ENCODE measurements around the gene SLC44A5.
"Not testable (repeated sequence)": the region's sequence is repeated elsewhere in the genome, so short reads cannot be mapped to it uniquely, and the experiment has no call there.

The SLC44A5 gene

DNA sequence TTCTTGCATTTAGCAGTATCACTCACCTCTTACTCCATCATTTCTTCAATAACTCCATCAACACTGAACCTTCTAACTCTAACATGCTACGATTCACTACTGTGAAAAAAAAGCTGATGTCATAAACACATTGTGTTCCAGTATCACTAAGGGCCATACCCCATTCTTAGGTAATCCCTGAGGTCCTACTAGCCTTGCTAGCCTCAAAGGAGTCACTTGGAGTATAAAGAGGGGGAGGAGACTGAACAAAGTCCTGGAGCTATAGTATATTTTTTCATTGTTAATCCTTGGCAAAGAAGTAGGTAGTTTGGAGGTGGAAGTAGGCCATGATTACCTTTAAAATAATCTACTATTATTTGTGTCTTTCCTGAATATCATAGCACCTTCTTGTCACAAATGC, at the start of gene SLC44A5:
Gene SLC44A5, minus strand, starts transcription at position 101 of the 400 bp plus-strand sequence. CDS start 69,667 bp downstream, outside the sequence.
- DNase-seq (ENCODE audit: low read depth), result no peak

GRCh38 chr1:75655931-75656330, 45.0 kb upstream of the SLC44A5 start:
- no peak for DNase-seq (ENCODE audit: low read depth)

GRCh38 chr1:75647183-75647582, 36.3 kb upstream of the SLC44A5 start:
- DNase-seq (ENCODE audit: low read depth), result not testable (repeated sequence)

- not testable (repeated sequence) for DNase-seq (ENCODE audit: low read depth)
Measured at GRCh38 chr1:75645153-75645552, 34.2 kb upstream of the SLC44A5 start.

DNA sequence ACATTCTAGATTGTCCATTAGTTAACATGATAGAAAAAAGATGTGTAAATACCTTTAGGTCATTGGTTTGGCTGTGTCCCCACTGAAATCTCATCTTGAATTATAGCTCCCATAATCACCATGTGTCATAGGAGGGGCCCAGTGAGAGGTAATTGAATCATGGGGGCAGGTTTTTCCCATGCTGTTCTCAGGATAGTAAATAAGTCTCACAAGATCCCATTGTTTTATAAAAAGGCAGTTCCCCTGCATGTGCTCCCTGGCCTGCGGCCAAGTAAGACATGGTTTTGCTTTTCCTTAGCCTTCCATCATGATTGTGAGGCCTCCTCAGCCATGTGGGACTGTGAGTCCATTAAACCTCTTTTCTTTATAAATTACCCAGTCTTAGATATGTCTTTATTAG, 32.5 kb upstream of the SLC44A5 start:
- no peak for DNase-seq (ENCODE audit: low read depth)

DNA sequence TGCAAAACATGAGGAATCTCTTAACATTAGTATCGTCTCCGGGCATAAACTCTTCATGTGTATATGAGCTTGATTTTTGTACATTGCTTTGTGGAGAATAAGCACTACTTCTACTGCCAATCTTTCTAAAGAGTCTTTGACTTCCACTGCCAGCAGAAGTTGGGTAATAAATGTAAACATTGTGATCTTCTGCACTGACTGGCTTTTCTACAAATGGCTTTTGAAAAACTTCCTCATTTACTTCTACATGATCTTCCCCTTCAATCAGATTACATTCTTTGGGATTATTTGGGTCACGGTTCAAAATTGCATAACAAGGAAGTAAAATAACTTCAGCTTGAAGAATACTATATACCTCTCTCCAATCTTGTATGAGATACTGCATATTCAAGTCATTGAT, 30.4 kb upstream of the SLC44A5 start:
- DNase-seq (ENCODE audit: low read depth), result no peak

DNA sequence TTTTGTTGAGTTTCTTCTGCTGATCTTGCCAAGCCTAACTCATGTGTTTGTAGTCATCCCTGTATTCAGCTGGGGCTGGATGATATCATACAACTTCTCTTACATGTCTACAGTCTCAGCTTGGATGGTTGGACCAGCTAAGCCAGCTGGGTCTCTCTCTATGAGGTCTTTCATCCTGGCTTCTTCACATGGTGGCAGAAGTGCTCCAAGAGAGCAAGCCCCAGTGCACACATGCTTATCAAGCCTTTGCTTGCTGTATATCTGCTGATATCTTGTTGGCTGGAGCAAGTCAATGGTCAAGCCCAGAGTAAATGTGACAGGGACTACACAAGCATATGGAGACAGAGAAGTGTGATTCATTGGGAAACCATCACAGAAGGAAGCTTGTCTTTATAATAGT, 29.2 kb upstream of the SLC44A5 start:
- DNase-seq (ENCODE audit: low read depth), result no peak

DNA sequence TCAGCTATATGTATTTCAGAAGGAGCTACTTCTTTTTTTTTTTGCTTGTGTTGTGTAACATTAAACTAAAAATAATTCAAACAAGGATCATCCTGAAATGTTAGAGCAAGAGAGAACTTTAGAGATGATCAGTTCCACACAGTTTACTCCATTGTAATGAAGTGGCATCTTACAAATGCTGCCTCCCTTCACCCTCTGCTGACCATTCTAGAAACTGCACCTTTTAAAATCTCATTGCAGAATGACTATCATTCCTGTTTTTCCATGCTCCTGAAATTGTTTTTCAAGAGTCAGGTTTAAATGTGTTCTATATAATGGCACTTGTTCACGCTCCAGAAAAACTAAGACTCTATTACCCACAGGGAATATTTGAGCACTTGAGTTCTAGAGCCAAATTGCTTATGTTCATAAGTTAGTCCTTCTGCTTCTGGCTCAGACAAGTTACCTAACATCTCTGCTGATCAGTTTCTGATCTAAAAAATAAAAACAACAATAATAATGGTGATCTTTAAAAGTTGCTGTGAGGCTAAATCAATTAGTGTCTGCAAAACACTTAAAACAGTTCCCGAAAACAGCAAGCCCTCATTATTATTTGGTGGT, 21.5 kb upstream of the SLC44A5 start:
- no peak for DNase-seq (ENCODE audit: low read depth)

DNA sequence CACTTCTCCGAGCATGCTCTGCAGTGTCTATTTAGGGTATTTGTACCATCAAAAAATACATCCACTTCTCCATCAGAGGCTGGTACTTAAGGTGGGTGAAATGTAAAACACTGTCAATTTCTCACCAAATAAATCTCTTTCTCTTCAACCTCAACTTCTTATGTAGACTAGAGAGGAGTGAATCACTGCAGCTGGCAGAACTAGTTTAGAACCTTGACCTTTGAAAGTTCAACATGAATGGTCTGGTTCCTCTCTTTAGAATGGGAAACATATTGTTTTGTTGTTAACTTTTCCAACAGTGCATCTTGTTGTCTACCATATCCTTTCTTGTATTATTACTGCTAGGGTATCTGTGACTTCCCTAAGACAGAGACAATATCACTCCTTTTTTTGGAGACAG, 20.1 kb upstream of the SLC44A5 start:
- DNase-seq (ENCODE audit: low read depth), result no peak

DNA sequence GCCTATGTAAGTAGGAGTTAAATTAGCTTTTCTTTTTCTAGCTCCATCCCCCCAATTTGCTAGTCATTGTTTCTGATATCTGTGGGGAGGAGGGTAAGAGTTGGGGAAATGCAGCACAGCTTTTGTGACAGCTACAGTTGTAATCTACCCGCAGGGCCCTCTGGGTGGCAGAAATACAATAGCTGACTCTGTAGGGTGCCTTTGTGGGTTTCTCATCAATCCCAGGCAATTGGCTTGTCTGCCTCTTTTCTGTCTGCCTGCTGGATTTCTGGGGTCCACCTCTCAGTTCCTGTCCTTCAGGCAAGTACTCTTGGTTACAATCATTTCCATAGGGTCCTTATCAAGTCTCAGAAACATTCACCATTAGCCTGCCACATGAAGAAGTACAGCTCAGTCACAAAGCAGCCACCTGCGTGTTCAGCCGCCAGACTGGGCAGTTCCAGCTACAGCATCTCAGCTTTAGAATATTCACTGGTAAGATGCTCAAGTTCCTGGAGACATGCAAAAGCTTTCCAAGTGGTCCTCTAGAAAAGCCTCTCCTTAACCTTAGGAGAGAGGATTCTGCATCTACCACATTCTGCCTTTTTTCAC, 19.2 kb upstream of the SLC44A5 start:
- no peak for DNase-seq (ENCODE audit: low read depth)

- no peak for DNase-seq (ENCODE audit: low read depth)
Measured at GRCh38 chr1:75625795-75626194, 14.9 kb upstream of the SLC44A5 start.

- DNase-seq (ENCODE audit: low read depth), result no peak
Measured at GRCh38 chr1:75618382-75618781, 7.5 kb upstream of the SLC44A5 start.

- DNase-seq (ENCODE audit: low read depth), result no peak
Measured at GRCh38 chr1:75616436-75617433, 5.8 kb upstream of the SLC44A5 start.

DNA sequence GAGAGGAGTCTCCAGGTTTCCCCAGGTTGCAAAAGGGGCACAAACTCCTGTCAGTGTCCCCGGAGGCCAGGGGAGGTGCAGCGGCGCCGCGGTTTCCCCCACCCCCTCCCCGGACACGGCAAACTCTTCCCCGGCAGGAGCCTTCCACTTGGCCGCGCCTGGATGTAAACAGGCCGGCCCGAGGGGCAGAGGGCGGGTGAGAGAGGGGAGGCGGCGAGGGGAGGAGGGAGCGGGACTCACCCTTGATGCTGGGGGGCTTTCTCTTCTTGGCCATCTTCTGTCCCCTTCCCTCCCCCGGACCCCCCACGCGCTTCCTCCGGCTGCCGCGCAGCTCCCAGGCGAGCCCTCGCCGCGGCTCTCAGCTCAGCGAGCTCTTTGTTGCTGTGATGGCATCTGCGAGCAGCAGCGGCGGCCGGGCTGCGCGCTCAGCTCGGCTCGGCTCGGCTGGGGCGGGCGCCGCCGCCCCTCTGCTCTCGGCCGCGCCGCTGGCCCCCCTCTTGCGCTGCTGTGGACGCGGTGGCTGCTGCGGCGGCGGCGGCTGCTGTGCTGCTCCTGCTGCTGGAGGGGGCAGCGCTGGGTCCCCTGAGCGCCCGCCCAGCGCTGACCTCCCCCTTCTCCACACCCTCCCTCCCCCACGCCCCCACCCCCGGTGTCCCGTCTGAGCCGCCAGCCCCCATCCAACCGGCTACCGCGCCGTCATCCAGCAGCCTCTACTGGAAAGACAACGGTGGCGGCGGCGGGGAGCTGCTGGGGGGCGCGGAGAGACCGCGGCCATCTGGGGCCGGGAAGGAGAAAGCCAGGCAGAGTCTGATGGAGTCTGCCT, 4.9 kb upstream of the SLC44A5 start:
- no peak for DNase-seq (ENCODE audit: low read depth)

- no peak for DNase-seq (ENCODE audit: low read depth)
Measured at GRCh38 chr1:75614399-75614756, 3.5 kb upstream of the SLC44A5 start.

DNA sequence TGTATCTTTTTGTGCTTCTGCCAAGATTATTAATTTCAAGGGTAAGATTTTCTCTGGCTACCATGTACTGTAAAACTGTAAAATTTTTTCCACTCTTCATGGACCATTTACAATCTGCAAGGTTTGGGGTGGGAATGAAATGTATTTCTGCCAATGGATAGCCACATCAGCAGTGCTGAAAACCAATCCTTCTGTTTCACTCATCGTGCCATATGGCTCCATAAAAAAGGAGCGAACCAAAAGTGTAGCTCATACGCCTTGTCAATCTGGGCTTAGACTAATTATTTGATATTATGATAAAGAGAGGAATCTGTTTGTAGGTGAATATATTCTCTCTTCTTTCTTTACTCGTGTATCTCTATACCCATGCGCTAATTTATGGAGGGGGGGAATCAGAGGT, 3.0 kb upstream of the SLC44A5 start:
- no peak for DNase-seq (ENCODE audit: low read depth)

GRCh38 chr1:75612976-75613375, 2.1 kb upstream of the SLC44A5 start:
- no peak for DNase-seq (ENCODE audit: low read depth)

- DNase-seq (ENCODE audit: low read depth), result no peak
Measured at GRCh38 chr1:75602486-75602885, 8.4 kb downstream of the SLC44A5 start.

GRCh38 chr1:75600781-75601180, 10.1 kb downstream of the SLC44A5 start:
- no peak for DNase-seq (ENCODE audit: low read depth)

GRCh38 chr1:75594327-75594726, 16.6 kb downstream of the SLC44A5 start:
- DNase-seq (ENCODE audit: low read depth), result no peak

- not testable (repeated sequence) for DNase-seq (ENCODE audit: low read depth)
Measured at GRCh38 chr1:75593457-75593856, 17.5 kb downstream of the SLC44A5 start.

GRCh38 chr1:75589637-75590036, 21.3 kb downstream of the SLC44A5 start:
- no peak for DNase-seq (ENCODE audit: low read depth)

All from stimulated activated CD8-positive, alpha-beta memory T cell treated with anti-CD3 and anti-CD28 coated beads, Interleukin-12 subunit alpha, Interleukin-12 subunit beta, amount 100 ng/mL, for 1 hour (primary cell).